PFSK-1 (cell line): Measurements from ENCODE around the gene KIF12.

Experiments
- REST ChIP-seq, 2 experiments: IDR thresholded peaks; 2 replicates each; pipeline versions ENCODE4 v1.6.1 to v1.8.0; 2011 to 2012; ENCODE audit warnings: low read depth in 2 of 2, low read length in 2 of 2, control low read depth in 1 of 2, inconsistent platforms in 1 of 2, mild to moderate bottlenecking in 1 of 2, moderate library complexity in 1 of 2; ENCODE audit not compliant: insufficient read depth in 1 of 2
- SIN3A ChIP-seq: IDR thresholded peaks from 2 replicates; pipeline ENCODE4 v1.6.1; 2012; ENCODE audit warnings: mild to moderate bottlenecking, low read length, moderate library complexity, borderline replicate concordance; ENCODE audit not compliant: insufficient read depth
- TAF1 ChIP-seq: IDR thresholded peaks from 2 replicates; pipeline ENCODE4 v1.6.1; 2012; ENCODE audit warnings: low read length, control low read depth, borderline replicate concordance; ENCODE audit not compliant: insufficient read depth

DNA sequence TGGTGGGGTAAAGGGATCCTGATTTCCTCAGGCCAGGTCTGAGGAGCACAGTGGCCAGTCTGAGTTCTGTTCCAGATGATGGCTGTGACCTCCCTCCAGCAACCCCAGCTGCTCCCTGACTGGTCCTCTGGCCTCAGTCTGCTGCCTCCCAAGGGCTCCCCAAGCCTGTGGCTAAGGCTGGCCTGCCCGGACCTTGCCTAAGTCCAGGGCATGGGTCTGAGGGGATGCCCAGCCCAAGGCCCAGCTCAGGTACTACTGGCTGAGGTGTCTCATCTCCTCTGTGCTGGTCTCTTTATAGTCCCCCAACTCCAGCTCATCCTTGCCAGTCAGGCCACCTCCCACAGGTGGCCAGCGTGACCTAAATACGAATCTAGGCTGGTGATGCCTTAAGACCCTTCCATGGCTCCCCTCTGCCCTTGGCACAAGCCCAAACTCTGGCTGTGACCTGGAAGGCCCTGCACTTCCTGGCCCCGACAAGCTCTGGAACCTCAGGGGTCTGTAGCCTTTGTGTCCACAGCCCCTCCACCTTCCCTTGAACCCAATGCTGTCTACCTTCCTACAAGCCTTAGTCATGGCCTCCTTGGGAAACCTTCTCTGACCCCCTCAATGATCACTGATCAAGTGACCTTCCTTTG is 9.8 kb downstream of the KIF12 start:
- TF ChIP-seq TAF1 (no peak), SIN3A (no peak), REST (IDR thresholded peaks at IDR 0.05; ENCODE audit: insufficient read depth in 1 of 2, low read depth in 2 of 2, low read length in 2 of 2) (no peak)
